HTR-8/SVneo (cell line): ENCODE results near the gene GATA5.
"Not testable (repeated sequence)": the region's sequence is repeated elsewhere in the genome, so short reads cannot be mapped to it uniquely, and the experiment has no call there.

Source experiments
- DNase-seq: peaks from one replicate; pipeline ENCODE4 v3.0.0; 2011; ENCODE audit warnings: low spot score, mixed read lengths; ENCODE audit not compliant: insufficient read length
- FAIRE-seq: peaks from 2 replicates; lab custom pipeline; 2011; peaks lifted over from hg19 to GRCh38; lab: Jason Lieb, UNC

Gene GATA5

GRCh38 chr20:62506087-62506486 lies 30.3 kb upstream of the GATA5 start:
- no peak for FAIRE-seq

DNA sequence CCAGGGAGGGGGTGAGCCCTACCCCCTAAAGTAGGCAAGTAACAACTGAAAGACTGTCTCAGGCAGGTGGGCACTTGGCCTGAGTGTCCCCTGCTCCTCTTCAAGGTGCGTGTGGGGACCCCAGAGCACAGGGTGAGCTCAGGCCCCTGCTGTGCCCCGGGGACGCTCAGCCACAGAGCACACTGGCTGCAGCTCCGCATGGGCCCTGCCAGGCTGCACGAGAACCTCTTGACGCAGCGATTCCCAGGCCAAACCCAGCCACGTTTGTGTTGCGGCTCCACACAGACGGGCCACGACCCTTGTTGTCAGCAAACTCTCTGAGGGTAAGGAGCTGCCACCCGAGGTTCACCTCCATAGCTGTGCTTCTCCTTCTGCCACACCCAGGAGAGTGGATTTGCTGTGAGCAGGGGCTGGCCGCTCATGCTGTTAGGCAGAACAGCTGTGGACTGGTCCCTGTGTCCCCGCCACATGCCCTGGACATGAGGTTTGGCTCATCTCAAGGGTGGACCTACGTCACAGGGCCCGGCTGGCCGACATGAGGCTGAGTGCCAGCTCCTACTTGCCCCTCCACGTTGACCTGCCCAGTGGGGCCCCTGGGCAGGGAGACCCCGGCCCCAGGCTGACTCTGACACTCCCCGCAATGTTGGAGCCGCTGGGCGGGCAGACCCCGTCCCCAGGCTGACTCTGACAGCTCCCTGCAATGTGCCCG lies 29.7 kb upstream of the GATA5 start:
- DNase-seq (no peak), FAIRE-seq (peak; percentile 84)

More at GRCh38 chr20:62506087-62506486, 30.3 kb upstream of the GATA5 start:
- DNase-seq: no peak

GRCh38 chr20:62504323-62504722 lies 28.5 kb upstream of the GATA5 start:
- DNase-seq: no peak
- peak; percentile 97 for FAIRE-seq

GRCh38 chr20:62503401-62504178 lies 27.8 kb upstream of the GATA5 start:
- peak; percentile 81 for FAIRE-seq
- no peak for DNase-seq

DNA sequence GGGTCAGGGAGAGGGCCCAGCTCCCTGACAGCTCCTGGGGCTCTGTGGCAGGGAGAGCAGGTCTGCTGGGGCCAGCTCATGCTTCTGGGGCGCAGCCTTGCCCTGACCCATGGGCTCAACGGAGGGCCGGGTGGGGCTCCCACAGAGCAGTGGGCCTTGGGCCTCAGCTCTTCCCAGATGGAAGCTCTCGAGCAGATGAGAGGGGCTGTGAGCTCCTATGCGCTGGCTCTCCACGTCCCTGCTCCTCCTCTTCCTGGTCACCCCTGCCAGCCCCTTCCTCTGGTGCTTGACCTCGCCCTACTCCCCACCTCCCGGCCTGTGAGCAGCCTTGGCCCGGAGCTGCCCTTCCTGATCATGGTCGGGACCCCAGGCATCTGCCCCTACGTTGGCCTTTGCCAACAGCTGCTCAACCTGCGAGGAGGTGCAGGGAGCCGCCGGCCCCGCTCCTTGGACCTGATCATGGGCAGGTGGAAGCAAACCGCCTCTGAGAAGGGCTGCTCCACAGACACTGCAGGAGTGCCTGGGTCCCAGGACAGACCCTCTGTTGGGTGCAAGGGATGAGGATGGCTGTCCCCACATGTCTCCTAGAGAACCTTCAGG lies 26.8 kb upstream of the GATA5 start:
- FAIRE-seq (no peak), DNase-seq (no peak)

DNA sequence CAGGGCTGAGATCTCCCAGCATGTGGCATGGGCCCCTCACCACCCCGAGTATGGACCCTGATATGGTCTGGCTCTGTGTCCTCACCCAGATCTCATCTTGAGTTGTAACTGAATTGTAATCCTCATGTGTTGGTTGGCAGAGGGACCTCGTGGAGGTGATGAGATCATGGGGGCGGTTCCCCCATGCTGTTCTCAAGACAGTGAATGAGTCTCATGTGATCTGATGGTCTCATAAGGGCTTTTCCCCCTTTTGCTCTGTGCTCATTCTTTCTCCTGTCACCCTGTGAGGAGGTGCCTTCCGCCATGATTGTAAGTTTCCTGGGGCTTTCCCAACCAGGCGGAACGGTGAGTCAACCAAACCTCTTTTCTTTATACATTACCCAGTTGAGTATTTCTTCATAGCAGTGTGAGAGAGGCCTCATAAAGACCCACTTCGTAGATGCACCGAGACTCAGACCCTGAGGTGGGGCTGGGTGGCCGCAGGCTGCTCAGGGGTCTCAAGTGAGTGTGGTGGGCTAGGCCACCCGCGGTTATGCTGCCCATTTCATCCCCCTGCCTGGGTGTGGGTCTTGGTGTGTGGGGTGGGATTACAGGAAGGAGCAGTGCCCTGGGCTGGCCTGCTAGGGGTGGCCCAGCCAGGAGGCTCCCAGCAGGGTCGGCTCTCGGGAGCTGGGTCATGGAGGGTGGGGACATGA lies 26.2 kb upstream of the GATA5 start:
- FAIRE-seq (no peak), DNase-seq (no peak)

- no peak for FAIRE-seq
Observed at GRCh38 chr20:62500237-62500864, 24.6 kb upstream of the GATA5 start.

GRCh38 chr20:62499758-62500236 lies 24.0 kb upstream of the GATA5 start:
- FAIRE-seq (no peak), DNase-seq (no peak)

More at GRCh38 chr20:62500237-62500864, 24.6 kb upstream of the GATA5 start:
- DNase-seq: peak; percentile 98

- FAIRE-seq (peak; percentile 28), DNase-seq (no peak)
Observed at GRCh38 chr20:62498874-62499273, 23.1 kb upstream of the GATA5 start.

GRCh38 chr20:62496568-62497218 lies 20.9 kb upstream of the GATA5 start:
- DNase-seq: peak; percentile 66
- peak; percentile 88 for FAIRE-seq

DNA sequence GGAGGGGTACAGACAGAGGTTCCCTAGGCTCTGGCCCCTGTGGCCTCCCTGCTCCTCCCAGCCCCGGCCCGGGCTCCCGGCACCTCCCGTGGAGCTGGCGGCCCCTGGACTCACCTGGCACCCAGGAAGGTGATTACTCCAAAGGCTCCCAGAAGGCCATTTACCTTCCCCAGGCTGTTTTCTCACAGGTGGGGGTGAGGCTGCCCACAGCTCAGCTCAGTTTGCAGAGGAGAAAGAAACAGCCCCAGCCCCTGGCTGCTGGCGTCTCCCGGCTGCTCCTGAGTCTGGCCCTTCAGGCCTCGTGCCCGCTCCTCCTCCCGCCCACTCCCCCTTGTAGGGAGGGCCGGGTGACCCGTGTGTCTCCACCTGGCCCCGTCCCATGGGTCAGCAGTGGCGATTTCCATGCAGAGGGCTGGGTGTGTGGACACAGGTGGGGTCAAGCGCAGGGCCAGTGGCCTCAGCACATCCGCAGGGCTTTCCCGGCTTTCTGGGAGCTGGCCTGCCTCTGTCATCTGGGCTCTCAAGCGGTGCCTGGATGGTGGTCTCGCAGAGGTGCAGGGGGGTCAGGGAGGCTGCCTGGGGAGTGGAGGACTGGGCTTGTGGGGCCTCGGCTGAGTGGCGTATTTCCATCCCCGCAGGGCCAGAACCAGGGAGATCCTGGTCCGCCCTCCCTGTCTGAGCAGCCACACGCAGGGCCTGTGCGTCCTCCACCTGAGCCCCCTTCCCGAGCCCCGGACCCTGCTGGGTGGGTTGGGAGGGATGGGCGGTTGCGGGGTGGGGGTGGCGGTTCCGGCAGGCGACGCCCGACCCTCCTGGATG lies 20.2 kb upstream of the GATA5 start:
- no peak for DNase-seq
- no peak for FAIRE-seq

DNA sequence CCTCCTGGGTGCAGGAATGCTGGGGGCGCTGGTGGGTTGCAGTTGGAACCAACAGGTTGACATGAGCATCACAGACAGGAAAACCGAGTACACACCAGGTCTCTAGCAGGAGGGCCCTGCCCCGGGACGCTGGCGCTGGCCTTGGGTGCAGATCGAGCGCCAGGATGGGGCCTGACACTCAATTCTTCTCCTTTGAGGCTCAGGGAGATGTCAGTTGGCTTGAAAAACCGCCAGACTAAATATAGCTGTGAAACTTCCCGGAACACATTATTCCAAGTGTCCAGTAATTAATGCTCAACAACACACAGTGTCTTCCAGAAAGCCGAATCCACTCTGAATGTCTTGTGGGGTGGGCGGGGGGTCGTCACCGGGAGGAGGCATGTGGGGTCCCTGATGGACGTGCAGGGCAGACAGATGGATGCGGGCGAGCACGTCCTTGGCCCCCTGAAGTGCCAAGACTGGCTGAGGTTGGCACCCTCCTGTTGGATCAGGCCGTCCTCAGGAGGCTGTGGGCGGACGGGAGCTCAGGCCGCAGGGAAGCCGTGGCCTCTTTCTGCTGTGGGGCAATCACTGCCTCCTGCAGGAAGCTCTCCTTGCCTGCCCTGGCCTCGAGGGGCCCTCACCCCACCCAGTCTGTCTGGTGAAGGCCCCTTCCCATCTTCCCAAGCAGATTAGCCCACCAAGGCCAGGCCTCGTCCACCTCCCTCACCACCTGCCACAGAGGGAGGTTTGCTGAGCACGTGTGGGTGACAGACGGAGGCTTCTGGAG lies 19.4 kb upstream of the GATA5 start:
- FAIRE-seq (peak; percentile 60), DNase-seq (no peak)

DNA sequence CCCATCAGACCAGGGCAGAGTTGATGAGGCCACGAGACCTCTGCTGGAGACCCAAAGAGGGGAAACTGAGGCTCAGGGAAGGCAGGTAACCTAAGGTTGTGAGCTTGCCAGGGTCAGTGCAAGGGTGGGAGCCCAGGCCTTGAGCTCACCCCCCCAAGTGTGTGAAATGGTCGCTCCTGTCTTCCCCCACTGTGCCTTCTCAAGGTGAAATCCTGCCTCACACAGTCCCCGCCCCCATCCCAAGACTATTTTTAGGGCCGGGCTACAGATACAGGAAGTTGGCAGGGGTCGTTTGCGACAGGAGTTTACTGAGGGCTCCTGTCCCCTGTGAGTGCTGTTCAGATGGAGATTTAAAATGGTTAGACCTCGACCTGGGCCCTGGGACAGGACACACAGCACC lies 18.7 kb upstream of the GATA5 start:
- FAIRE-seq (no peak), DNase-seq (no peak)

DNA sequence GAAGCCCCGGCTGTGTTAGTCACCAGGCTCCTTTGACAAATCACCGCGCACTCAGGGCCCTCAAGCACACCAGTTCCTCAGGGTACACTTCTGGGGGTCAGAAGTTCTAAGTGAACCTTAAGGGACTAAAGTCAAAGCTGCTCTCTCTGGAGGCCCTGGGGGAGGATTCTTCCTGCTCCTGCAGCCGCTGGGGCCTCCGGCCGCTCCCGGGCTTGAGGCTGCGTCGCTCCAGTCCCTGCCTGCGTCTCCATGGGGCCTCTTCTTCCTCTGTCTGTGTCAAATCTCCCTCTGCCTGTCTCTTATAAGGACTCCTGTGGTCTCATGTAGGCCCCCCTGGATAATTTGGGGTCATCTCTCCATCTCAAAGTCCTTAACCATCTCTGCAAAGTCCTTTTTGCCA lies 18.1 kb upstream of the GATA5 start:
- no peak for FAIRE-seq

DNA sequence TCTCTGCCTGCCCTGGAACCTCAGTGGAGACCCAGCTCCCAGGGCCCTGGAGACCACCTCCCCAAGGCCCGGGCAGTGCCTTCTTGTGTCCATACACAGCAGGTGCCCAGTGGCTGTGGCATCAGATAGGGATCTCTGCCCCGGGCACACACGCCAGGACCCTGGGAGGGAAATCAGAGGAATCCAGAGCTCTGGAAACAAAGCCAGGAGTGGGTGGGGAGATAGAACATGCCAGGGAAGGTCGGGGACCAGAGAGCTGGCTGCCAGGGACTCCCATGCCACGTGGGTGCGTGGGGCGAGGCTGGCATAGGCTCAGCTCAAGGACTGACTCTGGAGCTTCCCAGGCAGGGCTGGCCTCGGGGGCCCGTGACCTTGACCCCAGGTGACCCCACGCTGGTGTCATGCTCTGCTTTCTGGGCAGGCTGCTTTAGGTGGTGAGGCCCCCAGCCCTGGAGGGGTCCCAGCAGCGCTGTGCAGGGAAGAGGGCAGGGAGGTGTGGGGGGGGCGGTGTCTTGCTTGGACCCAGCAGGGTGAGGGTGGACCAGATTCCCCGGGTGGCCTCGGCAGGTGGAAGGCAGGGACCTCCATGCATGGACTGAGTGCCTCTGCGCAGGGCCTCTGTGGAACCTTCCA lies 17.6 kb upstream of the GATA5 start:
- DNase-seq: no peak
- FAIRE-seq: no peak

More for the DNA sequence above, 18.1 kb upstream of the GATA5 start:
- no peak for DNase-seq

GRCh38 chr20:62492711-62493110 lies 16.9 kb upstream of the GATA5 start:
- FAIRE-seq: no peak
- no peak for DNase-seq

DNA sequence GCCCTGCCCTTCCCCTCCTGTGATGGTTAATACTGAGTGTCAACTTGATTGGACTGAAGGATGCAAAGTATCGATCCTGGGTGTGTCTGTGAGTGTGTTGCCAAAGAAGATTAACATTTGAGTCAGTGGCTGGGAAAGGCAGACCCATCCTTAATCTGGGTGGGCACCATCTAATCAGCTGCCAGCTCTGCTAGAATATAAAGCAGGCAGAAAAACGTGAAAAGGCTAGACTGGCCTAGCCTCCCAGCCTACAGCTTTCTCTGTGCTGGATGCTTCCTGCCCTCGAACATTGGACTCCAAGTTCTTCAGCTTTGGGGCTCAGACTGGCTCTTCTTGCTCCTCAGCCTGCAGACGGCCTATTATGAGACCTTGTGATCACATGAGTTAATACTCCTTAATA lies 15.0 kb upstream of the GATA5 start:
- DNase-seq: not testable (repeated sequence)
- peak; percentile 23 for FAIRE-seq

DNA sequence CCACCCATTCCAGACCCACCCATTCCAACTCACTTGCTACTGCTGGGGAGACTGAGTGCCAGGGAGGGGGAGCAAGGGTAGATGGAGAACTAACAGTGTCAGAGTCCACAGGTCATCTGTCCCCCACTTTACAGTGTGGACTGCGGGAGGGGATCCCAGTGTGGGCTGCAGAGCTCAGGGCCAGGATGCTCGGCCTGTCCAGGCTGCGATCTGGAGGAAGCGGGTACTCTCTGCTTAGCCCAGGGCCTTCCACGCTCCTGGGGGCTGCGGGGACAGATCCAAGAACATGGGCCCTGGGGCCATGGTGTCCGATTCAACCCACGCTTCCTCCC lies 14.1 kb upstream of the GATA5 start:
- DNase-seq (no peak), FAIRE-seq (no peak)
